Ovary (tissue), 9 donors: Measurements from ENCODE around the gene ISCU. TPM values are rescaled to one million over a fixed set of nuclear protein-coding genes. Genes with fewer than 3 reads are reported as not detected.

Source experiments
- DNase-seq, 5 donors: peaks; one replicate each; pipeline ENCODE4 v3.0.0-alpha.2; 2019 to 2020
- H3K27ac ChIP-seq, 2 donors: fragments of 200-600 bp; one replicate each; pipeline versions ENCODE4 v1.5.1 to v1.8.0; 2019 to 2022
- H3K27me3 ChIP-seq: fragments of 200-600 bp; one replicate; pipeline ENCODE4 v1.8.0; 2022
- H3K36me3 ChIP-seq: fragments of 200-600 bp; sonication (generic); one replicate; pipeline ENCODE4 v1.5.1; 2019
- H3K4me1 ChIP-seq: one replicate; pipeline ENCODE4 v1.8.1; 2013; ENCODE audit warnings: mild to moderate bottlenecking, moderate library complexity; ENCODE audit not compliant: insufficient read depth
- H3K4me3 ChIP-seq: fragments of 200-600 bp; sonication (generic); one replicate; pipeline ENCODE4 v1.5.1; 2017
- H3K9me3 ChIP-seq, 2 donors: fragments of 200-600 bp in 1 of 2; sonication (generic) in 1 of 2; one replicate each; pipeline versions ENCODE4 v1.5.1 to v1.8.1; 2013 to 2019; ENCODE audit warnings: mild to moderate bottlenecking in 1 of 2, moderate library complexity in 1 of 2
- EP300 ChIP-seq: sonication (generic); formaldehyde crosslinking; IDR thresholded peaks from one replicate; pipeline ENCODE4 v1.6.1; 2017; ENCODE audit warnings: antibody characterized with exemption
- POLR2A ChIP-seq: fragments of 450-650 bp; IDR thresholded peaks from one replicate; pipeline ENCODE4 v1.6.1; 2017; ENCODE audit warnings: antibody characterized with exemption, mild to moderate bottlenecking, moderate library complexity
- WGBS, 3 donors: extraction: QIAGEN DNeasy Blood & Tissue Kit in 1 of 3; methylation state at CpG; one replicate each; pipeline versions ENCODE4 v1.1.5 to v1.1.7; 2013 to 2017; 5-methylcytosine and 5-hydroxymethylcytosine counted together
- intact Hi-C, 4 donors: fragments of 100-400 bp; cut with DNase I; formaldehyde crosslinking; loops; one replicate each; pipeline versions ENCODE4 v1.11.0 to v1.15.1; 2022 to 2023
- polyA plus RNA-seq, 2 donors: library from polyadenylated mRNA; stranded (reverse); fragments of 200-250 nt in 1 of 2; fragments of 350-450 nt in 1 of 2; fragmentation: Illumina TruSeq in 1 of 2; extraction: RNeasy Lipid Tissue Mini Kit (QIAGEN cat#74804) in 1 of 2; gene quantifications; one replicate each; pipeline ENCODE4 v1.2.3, GENCODE V29; 2013 to 2014
- total RNA-seq, 7 donors: library from RNA; depleted of rRNA in 2 of 7; stranded (reverse); fragments of >200 nt in 2 of 7; fragmentation: NEBNext Ultra II Directional in 3 of 7; extraction: Animal tissue kit (Norgen Biotek cat#: 25700) in 3 of 7; gene quantifications; one replicate each; pipeline versions ENCODE4 v1.1.0 to v1.2.4, GENCODE V29; 2016 to 2023
- TF ChIP-seq, protein P1 (sequence below), 3 donors: fragments of 450-650 bp in 2 of 3; fragments of 200-600 bp in 1 of 3; IDR thresholded peaks; one replicate each; pipeline versions ENCODE4 v1.5.1 to v1.8.0; 2016 to 2022; ENCODE audit warnings: antibody characterized with exemption in 3 of 3, mild to moderate bottlenecking in 1 of 3
- donor health status: DM: no; HTN: no; CAD: no; lungs with moderate emphysema.
- donor health status: DM: no; HTN: no; CAD: no.
- donor health status: Bipolar disorder and iron deficiency.
- donor health status: DM: yes; HTN: yes; CAD: no.
- donor health status: DM: no; HTN: no; CAD: no.
- donor health status: DM: yes; HTN: yes; CAD: no.

The ISCU gene
- total and polyA plus RNA-seq, 9 donors: 110 to 298 (median 169) TPM

DNA sequence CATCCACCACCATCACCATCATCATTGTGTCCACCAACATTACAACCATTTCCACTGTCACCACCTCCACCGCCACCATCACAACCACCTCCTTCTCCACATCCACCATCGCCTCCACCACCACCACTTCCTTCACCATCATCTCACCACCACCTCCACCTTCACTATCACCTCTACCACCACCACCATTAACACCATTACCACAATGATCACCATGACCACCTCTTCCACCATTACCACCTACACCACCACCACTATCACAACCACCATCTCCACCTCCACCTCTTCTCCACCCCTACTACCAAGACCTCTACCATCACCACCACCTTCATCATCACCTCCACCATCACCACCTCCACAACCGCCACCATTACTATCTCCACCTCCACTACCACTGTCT is 16.4 kb downstream of the ISCU start:
- H3K9me3 ChIP-seq: no peaks in the 10 kb centered on the region
- no peaks in the 10 kb centered on the region for H3K36me3 ChIP-seq
- H3K27ac ChIP-seq: no peak overlapping the region
- H3K4me1 ChIP-seq: no peaks in the 10 kb centered on the region
- TF ChIP-seq POLR2A (no peak), EP300 (no peak)
- H3K27me3 ChIP-seq: no peaks in the 10 kb centered on the region
- 97 to 99% (median 98%) methylated on average over 3 of the region's 3 CpGs for WGBS, 3 donors
- H3K4me3 ChIP-seq: no peak overlapping the region
- no peak for DNase-seq
- intact Hi-C loops: loop anchor here in 1 of 4 donors (5.0 kb wide), 1 partner anchor 513 kb away; the partner anchor contains the start of gene ALKBH2

GRCh38 chr12:108580531-108580930 is 18.1 kb downstream of the ISCU start:
- no peaks in the 10 kb centered on the region for H3K36me3 ChIP-seq
- no peak for DNase-seq
- H3K27ac ChIP-seq: no peak overlapping the region
- no peaks in the 10 kb centered on the region for H3K9me3 ChIP-seq
- TF ChIP-seq, protein P1, sequence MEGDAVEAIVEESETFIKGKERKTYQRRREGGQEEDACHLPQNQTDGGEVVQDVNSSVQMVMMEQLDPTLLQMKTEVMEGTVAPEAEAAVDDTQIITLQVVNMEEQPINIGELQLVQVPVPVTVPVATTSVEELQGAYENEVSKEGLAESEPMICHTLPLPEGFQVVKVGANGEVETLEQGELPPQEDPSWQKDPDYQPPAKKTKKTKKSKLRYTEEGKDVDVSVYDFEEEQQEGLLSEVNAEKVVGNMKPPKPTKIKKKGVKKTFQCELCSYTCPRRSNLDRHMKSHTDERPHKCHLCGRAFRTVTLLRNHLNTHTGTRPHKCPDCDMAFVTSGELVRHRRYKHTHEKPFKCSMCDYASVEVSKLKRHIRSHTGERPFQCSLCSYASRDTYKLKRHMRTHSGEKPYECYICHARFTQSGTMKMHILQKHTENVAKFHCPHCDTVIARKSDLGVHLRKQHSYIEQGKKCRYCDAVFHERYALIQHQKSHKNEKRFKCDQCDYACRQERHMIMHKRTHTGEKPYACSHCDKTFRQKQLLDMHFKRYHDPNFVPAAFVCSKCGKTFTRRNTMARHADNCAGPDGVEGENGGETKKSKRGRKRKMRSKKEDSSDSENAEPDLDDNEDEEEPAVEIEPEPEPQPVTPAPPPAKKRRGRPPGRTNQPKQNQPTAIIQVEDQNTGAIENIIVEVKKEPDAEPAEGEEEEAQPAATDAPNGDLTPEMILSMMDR (IDR thresholded peaks at IDR 0.05): no peak
- TF ChIP-seq EP300: no peak
- no peak for TF ChIP-seq POLR2A
- H3K4me3 ChIP-seq: no peak overlapping the region
- WGBS, 3 donors: 36 to 53% (median 43%) methylated on average over 3 of the region's 3 CpGs
- no peaks in the 10 kb centered on the region for H3K27me3 ChIP-seq
- no peaks in the 10 kb centered on the region for H3K4me1 ChIP-seq
- intact Hi-C loops: no loop called here

GRCh38 chr12:108581311-108582227 is 19.2 kb downstream of the ISCU start:
- intact Hi-C loops: no loop called here
- DNase-seq: no peak
- H3K9me3 ChIP-seq: no peaks in the 10 kb centered on the region
- TF ChIP-seq, protein P1 (IDR thresholded peaks at IDR 0.05): no peak
- no peak for TF ChIP-seq EP300
- TF ChIP-seq POLR2A: no peak
- H3K36me3 ChIP-seq: no peaks in the 10 kb centered on the region
- H3K4me3 ChIP-seq: no peak overlapping the region
- no peaks in the 10 kb centered on the region for H3K4me1 ChIP-seq
- 89 to 90% (median 90%) methylated on average over 32 to 33 of the region's 33 CpGs for WGBS, 3 donors
- no peak overlapping the region for H3K27ac ChIP-seq
- H3K27me3 ChIP-seq: no peaks in the 10 kb centered on the region

- Histone ChIP-seq H3K4me1 (no peaks in the 10 kb centered on the region), H3K36me3 (no peaks in the 10 kb centered on the region), H3K27me3 (no peaks in the 10 kb centered on the region), H3K9me3 (no peaks in the 10 kb centered on the region), H3K4me3 (no peak overlapping the region), H3K27ac (no peak overlapping the region)
- intact Hi-C loops: no loop called here
- TF ChIP-seq EP300: no peak
- TF ChIP-seq, protein P1 (IDR thresholded peaks at IDR 0.05): no peak
- no peak for TF ChIP-seq POLR2A
- WGBS, 3 donors: 82 to 90% (median 90%) methylated on average over 9 of the region's 9 CpGs
- DNase-seq: no peak
Measured at GRCh38 chr12:108582509-108582908, 20.1 kb downstream of the ISCU start.
